B cell (primary cell): Measurements from ENCODE around the gene NCDN. TPM values are rescaled to one million over a fixed set of nuclear protein-coding genes. Genes with fewer than 3 reads are reported as not detected.

Experiments used
- ATAC-seq: fragments of 200-7000 bp; cut with Tn5 transposase; one replicate; pipeline ENCODE4 v1.10.0; 2021; ENCODE audit warnings: low read depth, mild to moderate bottlenecking, moderate number of reproducible peaks, moderate library complexity
- CTCF ChIA-PET: fragments of 350-600 bp; sonication (Branson Sonifier 250); formaldehyde crosslinking; loops from one replicate; lab custom pipeline; 2021; ENCODE audit warnings: antibody characterized with exemption, inconsistent platforms; lab: Charles Lee
- POLR2A ChIA-PET: fragments of 350-600 bp; sonication (Branson Sonifier 250); formaldehyde crosslinking; loops from one replicate; lab custom pipeline; 2021; ENCODE audit warnings: antibody characterized with exemption; lab: Charles Lee
- DNase-seq: peaks from one replicate; pipeline ENCODE4 v3.0.0; 2013
- H2AFZ ChIP-seq: 2 replicates; pipeline ENCODE4 v1.6.1; 2012; ENCODE audit warnings: mild to moderate bottlenecking, low read depth, low read length; ENCODE audit not compliant: insufficient read depth, poor library complexity, severe bottlenecking
- H3K27ac ChIP-seq, 2 donors: 1 replicate in 1 of 2; 2 replicates in 1 of 2; pipeline ENCODE4 v1.5.1; 2012 to 2013; ENCODE audit warnings: low read length in 2 of 2, mild to moderate bottlenecking in 2 of 2, moderate library complexity in 1 of 2
- H3K27me3 ChIP-seq, 4 experiments: fragments of 200-600 bp in 1 of 4; sonication (generic) in 1 of 4; replicated peaks in 1 of 4; 1 replicate in 2 of 4; 2 replicates in 2 of 4; pipeline versions ENCODE4 v1.6.1 to v1.7.0; 2013 to 2016; ENCODE audit warnings: low read length in 3 of 4, mild to moderate bottlenecking in 2 of 4, mixed read lengths in 1 of 4, moderate library complexity in 1 of 4; ENCODE audit not compliant: insufficient read depth in 4 of 4, control insufficient read depth in 3 of 4; ENCODE audit errors: control extremely low read depth in 1 of 4
- H3K36me3 ChIP-seq, 2 experiments: replicated peaks in 1 of 2; 1 replicate in 1 of 2; 2 replicates in 1 of 2; pipeline versions ENCODE4 v1.6.1 to v1.7.1; 2013; ENCODE audit warnings: low read length in 1 of 2; ENCODE audit not compliant: insufficient read depth in 2 of 2, control insufficient read depth in 1 of 2; ENCODE audit errors: control extremely low read depth in 1 of 2, extremely low read depth in 1 of 2
- H3K4me1 ChIP-seq, 2 donors: fragments of 200-600 bp in 1 of 2; sonication (generic) in 1 of 2; 1 replicate in 1 of 2; 2 replicates in 1 of 2; pipeline versions ENCODE4 v1.5.1 to v1.6.1; 2013 to 2017; ENCODE audit warnings: low read length in 2 of 2; ENCODE audit not compliant: control insufficient read depth in 2 of 2, insufficient read depth in 2 of 2
- H3K4me2 ChIP-seq: replicated peaks from 2 replicates; pipeline ENCODE3; 2012; ENCODE audit warnings: mild to moderate bottlenecking, low read depth, low read length; ENCODE audit not compliant: poor library complexity, severe bottlenecking
- H3K4me3 ChIP-seq, 5 experiments: fragments of 200-600 bp in 1 of 5; sonication (generic) in 1 of 5; 1 replicate in 3 of 5; 2 replicates in 2 of 5; pipeline versions ENCODE4 v1.5.1 to v1.7.0; 2011 to 2016; ENCODE audit warnings: low read length in 4 of 5, mild to moderate bottlenecking in 4 of 5, low read depth in 2 of 5, control low read depth in 1 of 5, moderate library complexity in 1 of 5; ENCODE audit not compliant: insufficient read depth in 1 of 5; ENCODE audit errors: control extremely low read depth in 1 of 5, extremely low read depth in 1 of 5
- H3K79me2 ChIP-seq: fragments of 200-600 bp; sonication (generic); one replicate; pipeline ENCODE4 v1.6.0; 2016; ENCODE audit warnings: low read length; ENCODE audit not compliant: control insufficient read depth, insufficient read depth
- H3K9ac ChIP-seq: fragments of 200-600 bp; sonication (generic); 2 replicates; pipeline ENCODE4 v1.6.1; 2017; ENCODE audit warnings: mild to moderate bottlenecking, low read length, moderate library complexity
- H3K9me3 ChIP-seq, 3 donors: one replicate each; pipeline versions ENCODE4 v1.6.1 to v1.7.1; 2013; ENCODE audit warnings: low read length in 2 of 3; ENCODE audit not compliant: control insufficient read depth in 2 of 3, insufficient read depth in 1 of 3; ENCODE audit errors: control extremely low read depth in 1 of 3
- H4K20me1 ChIP-seq: 2 replicates; pipeline ENCODE4 v1.6.0; 2012; ENCODE audit warnings: mild to moderate bottlenecking, low read length; ENCODE audit not compliant: insufficient read depth, control insufficient read depth, poor library complexity, severe bottlenecking
- H3K27ac Mint-ChIP-seq: one replicate; pipeline ENCODE4 v1.8.0; 2021; ENCODE audit warnings: mixed read lengths
- H3K27me3 Mint-ChIP-seq: one replicate; pipeline ENCODE4 v1.8.0; 2021; ENCODE audit warnings: mixed read lengths
- H3K4me1 Mint-ChIP-seq: one replicate; pipeline ENCODE4 v1.8.0; 2021; ENCODE audit warnings: mixed read lengths
- H3K4me3 Mint-ChIP-seq: one replicate; pipeline ENCODE4 v1.8.0; 2021; ENCODE audit warnings: mixed read lengths
- H3K9me3 Mint-ChIP-seq: one replicate; pipeline ENCODE4 v1.8.0; 2022; ENCODE audit warnings: mixed read lengths; ENCODE audit not compliant: insufficient read depth
- EZH2 ChIP-seq: IDR thresholded peaks from 2 replicates; pipeline ENCODE4 v1.6.1; 2012; ENCODE audit warnings: borderline replicate concordance, low read depth, mild to moderate bottlenecking, moderate library complexity, low read length; ENCODE audit not compliant: insufficient read depth, poor library complexity, severe bottlenecking
- WGBS: methylation state at CpG from one replicate; pipeline ENCODE4 v1.1.5; 2013; ENCODE audit warnings: missing lambda C conversion rate; ENCODE audit not compliant: insufficient coverage; 5-methylcytosine and 5-hydroxymethylcytosine counted together
- intact Hi-C: fragments of 100-400 bp; cut with micrococcal nuclease; formaldehyde crosslinking; loops from one replicate; pipeline ENCODE4 v1.10.0; 2022
- polyA plus RNA-seq: library from polyadenylated mRNA; depleted of rRNA; stranded (reverse); fragments of >200 nt; gene quantifications from 2 replicates; pipeline ENCODE4 v1.2.3, GENCODE V29; 2012
- total RNA-seq, 2 donors: library from RNA; stranded (reverse); fragments of 120-200 nt in 1 of 2; gene quantifications; 1 replicate in 1 of 2; 2 replicates in 1 of 2; pipeline versions ENCODE4 v1.2.3 to v1.2.4, GENCODE V29; 2013 to 2022
- TF ChIP-seq, protein P1 (sequence below): fragments of 200-600 bp; IDR thresholded peaks from one replicate; pipeline ENCODE4 v1.8.0; 2022; ENCODE audit warnings: antibody characterized with exemption, mild to moderate bottlenecking

Gene NCDN
- total and polyA plus RNA-seq, 2 donors (not counting 1 experiment from before 2014, with no cell fraction given), result 13.6 to 19.8 TPM

DNA sequence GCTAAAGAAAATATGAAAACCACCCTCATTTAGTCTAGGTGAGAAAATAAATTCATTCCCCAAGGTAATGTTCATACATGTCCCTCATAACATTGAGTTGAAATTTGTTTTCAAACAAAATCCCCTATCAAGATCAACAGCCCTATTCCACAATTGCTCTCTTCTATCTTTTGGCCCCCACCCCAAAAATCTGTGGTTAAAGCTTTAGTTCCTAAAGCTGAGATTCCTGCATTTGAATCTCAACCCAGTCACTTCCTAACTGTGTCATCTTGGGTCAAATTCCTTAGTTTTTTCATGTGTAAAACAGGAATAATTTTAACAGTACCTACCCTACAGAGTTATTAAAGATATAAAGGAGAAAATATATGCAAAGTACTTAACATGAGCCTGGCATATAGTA, 22.4 kb upstream of the NCDN start:
- peaks cover 3 to 11% of the 10 kb centered on the region in 2 experiments for H3K36me3 ChIP-seq
- CTCF ChIA-PET, result interaction anchor here (1.1 kb wide), 1 partner anchor 85 kb away, joined by 3 read pairs; no protein-coding TSS in a partner anchor
- DNase-seq (no peak), ATAC-seq (no peak)
- H3K27ac Mint-ChIP-seq, result peak overlapping the region; percentile 12
- peaks cover 0 to 8% (median 6%) of the 10 kb centered on the region in 3 donors for H3K9me3 ChIP-seq
- H3K27me3 ChIP-seq, result no peaks in the 10 kb centered on the region
- H3K9ac ChIP-seq, result no peak overlapping the region
- peaks cover 67% of the 10 kb centered on the region for H3K79me2 ChIP-seq
- POLR2A ChIA-PET, result no interaction called here
- peaks cover 14 to 15% of the 10 kb centered on the region in 2 donors for H3K4me1 ChIP-seq
- no peaks in the 10 kb centered on the region for H3K27me3 Mint-ChIP-seq
- peaks cover 6% of the 10 kb centered on the region for H3K9me3 Mint-ChIP-seq
- TF ChIP-seq, protein P1, sequence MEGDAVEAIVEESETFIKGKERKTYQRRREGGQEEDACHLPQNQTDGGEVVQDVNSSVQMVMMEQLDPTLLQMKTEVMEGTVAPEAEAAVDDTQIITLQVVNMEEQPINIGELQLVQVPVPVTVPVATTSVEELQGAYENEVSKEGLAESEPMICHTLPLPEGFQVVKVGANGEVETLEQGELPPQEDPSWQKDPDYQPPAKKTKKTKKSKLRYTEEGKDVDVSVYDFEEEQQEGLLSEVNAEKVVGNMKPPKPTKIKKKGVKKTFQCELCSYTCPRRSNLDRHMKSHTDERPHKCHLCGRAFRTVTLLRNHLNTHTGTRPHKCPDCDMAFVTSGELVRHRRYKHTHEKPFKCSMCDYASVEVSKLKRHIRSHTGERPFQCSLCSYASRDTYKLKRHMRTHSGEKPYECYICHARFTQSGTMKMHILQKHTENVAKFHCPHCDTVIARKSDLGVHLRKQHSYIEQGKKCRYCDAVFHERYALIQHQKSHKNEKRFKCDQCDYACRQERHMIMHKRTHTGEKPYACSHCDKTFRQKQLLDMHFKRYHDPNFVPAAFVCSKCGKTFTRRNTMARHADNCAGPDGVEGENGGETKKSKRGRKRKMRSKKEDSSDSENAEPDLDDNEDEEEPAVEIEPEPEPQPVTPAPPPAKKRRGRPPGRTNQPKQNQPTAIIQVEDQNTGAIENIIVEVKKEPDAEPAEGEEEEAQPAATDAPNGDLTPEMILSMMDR, result no peak
- no peak for TF ChIP-seq EZH2
- no peak overlapping the region for H2AFZ ChIP-seq
- peaks cover 16% of the 10 kb centered on the region for H4K20me1 ChIP-seq
- peaks cover 27% of the 10 kb centered on the region for H3K4me1 Mint-ChIP-seq
- H3K4me2 ChIP-seq, result no peak overlapping the region
- no peak overlapping the region for H3K4me3 ChIP-seq
- no peak overlapping the region for H3K4me3 Mint-ChIP-seq
- H3K27ac ChIP-seq, result no peak overlapping the region
- intact Hi-C loops, result no loop called here

DNA sequence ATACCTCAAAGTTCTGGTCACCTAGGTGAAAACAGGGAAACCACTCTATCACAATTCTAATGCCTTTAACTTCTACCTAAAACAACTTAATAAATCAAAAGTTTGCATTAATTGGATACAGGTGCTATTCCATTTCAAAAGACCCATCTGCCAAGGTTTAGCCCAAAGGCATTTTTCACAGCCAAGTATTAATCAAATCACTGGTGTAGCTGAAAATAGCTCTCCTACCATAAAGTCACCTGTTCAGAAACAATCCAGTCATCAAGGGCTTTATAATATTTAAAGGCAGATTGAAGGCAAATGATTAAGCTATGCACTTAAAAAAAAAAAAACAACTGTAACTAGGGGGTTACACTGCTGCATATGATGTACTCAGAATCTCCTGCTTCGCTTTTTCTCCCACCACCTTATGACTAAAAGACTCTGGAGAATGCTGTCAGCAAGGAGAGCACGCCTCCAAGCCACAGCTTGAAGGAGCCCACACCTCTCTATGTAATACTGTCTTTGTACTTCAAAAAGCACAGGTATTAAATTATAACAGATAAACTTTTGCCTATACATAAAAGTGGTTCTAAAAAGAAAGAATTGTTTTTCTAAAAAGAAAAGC, 20.9 kb upstream of the NCDN start:
- Mint-ChIP-seq H3K4me3 (no peak overlapping the region), H3K27ac (no peak overlapping the region), H3K9me3 (no peaks in the 10 kb centered on the region), H3K27me3 (no peaks in the 10 kb centered on the region), H3K4me1 (peaks cover 29% of the 10 kb centered on the region)
- POLR2A ChIA-PET, result no interaction called here
- H3K27ac ChIP-seq, result no peak overlapping the region
- ATAC-seq, result no peak
- peaks cover 8% of the 10 kb centered on the region for H4K20me1 ChIP-seq
- H3K4me2 ChIP-seq, result no peak overlapping the region
- peaks cover 2 to 3% of the 10 kb centered on the region in 2 experiments for H3K36me3 ChIP-seq
- H3K4me3 ChIP-seq, result no peak overlapping the region
- H2AFZ ChIP-seq, result no peak overlapping the region
- intact Hi-C loops, result no loop called here
- peaks cover 14 to 18% of the 10 kb centered on the region in 2 donors for H3K4me1 ChIP-seq
- H3K79me2 ChIP-seq, result peaks cover 65% of the 10 kb centered on the region
- H3K27me3 ChIP-seq, result no peaks in the 10 kb centered on the region
- no CpG with 5 or more reads among the region's 2 CpGs for WGBS
- H3K9ac ChIP-seq, result no peak overlapping the region
- TF ChIP-seq EZH2, result no peak
- H3K9me3 ChIP-seq, result no peaks in the 10 kb centered on the region
- no peak for DNase-seq
- CTCF ChIA-PET, result no interaction called here
